ENCODE results near the gene TSC2.

DNA sequence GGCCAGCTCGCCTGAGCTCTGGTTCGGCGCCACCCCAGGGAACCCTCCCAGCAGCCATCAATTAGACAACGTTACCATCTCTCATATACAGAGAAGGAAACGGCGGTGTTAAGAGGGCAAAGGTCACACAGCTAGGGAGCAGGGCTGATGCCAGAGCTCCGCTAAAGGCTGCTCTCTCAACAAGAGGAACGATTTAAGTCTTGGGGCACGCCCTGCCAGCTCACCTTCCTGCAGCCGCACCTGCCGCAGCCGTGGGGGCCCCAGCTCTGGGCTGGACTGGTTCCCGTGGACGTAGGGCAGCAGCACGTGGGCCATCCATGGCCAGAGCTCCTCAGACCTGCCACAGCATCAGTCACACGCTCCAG, 44.5 kb downstream of the TSC2 start:
- TF ChIP-seq CTCF (optimal IDR thresholded peaks at IDR 0.05 in 1 of 3, IDR thresholded peaks at IDR 0.05 in 1 of 3, conservative IDR thresholded peaks at IDR 0.05 in 1 of 3; ENCODE audit: extremely low read depth in 1 of 3, insufficient read depth in 2 of 3, low read length in 3 of 3) = no peak
- no peak for TF ChIP-seq EZH2 (IDR thresholded peaks at IDR 0.05; ENCODE audit: low read length)

Measured in keratinocyte (primary cell).